Glomerular visceral epithelial cell (primary cell): Measurements from ENCODE around the gene FNBP1.
"Not testable (repeated sequence)": the region's sequence is repeated elsewhere in the genome, so short reads cannot be mapped to it uniquely, and the experiment has no call there.

Experiments used
- DNase-seq: peaks from one replicate; pipeline ENCODE4 v3.0.0-alpha.2; 2016; ENCODE audit errors: extremely low spot score

The FNBP1 gene

GRCh38 chr9:129994882-129995281, 48.1 kb downstream of the FNBP1 start:
- DNase-seq: no peak

- DNase-seq: not testable (repeated sequence)
These were observed 51.9 kb downstream of the FNBP1 start for GRCh38 chr9:129991139-129991538.

DNA sequence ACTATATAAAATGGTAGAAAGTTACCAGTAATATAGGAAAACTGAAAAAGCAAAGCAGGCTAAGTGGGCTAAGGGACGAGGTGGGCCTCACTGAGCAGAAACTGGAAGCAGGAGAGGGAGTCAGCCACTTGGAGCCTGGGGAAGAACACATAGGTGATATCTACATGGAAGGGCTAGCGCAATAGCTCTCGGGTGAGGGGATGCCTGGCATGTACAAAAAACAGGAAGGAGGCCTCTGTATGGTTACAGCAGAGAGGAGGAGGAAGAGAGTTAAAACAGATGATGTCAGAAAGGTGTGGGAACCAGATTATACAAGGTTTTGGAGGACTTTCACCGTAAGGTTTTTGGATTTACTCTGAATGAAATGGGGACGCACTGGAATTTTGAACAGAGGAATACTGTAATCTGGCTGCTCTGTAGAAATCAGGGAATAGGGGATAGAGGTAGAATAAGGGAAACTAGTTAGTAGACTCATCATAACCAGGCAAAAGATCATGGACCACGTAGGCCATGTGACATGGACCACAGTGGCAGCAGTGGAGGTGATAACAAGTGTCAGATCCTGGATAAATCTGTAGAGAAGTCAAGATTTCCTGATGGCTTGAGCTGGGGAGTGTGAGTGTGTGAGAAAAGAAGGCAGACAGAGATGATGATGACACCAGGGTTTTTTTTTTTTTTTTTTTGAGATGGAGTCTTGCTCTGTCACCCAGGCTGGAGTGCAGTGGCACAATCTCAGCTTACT, 52.5 kb downstream of the FNBP1 start:
- DNase-seq: no peak

DNA sequence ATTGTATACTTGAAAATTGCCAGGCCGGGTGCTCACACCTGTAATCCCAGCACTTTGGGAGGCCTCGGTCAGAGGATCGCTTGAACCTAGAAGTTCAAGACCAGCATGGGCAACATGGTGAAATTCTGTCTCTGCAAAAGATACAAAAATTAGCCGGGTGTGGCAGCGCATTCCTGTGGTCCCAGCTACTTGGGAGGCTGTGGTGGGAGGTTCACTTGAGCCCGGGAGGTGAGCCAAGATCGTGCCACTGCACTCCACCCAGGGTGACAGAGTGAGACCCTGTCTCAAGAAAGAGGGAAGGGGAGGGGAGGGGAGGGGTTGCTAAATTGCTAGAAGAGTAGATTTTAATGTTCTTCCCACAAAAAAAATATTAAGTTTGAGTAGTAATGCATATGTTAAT, 53.2 kb downstream of the FNBP1 start:
- DNase-seq: peak; percentile 71

- no peak for DNase-seq
These were observed 53.7 kb downstream of the FNBP1 start for GRCh38 chr9:129989362-129989708.

GRCh38 chr9:129988607-129989361, 54.2 kb downstream of the FNBP1 start:
- no peak for DNase-seq

DNA sequence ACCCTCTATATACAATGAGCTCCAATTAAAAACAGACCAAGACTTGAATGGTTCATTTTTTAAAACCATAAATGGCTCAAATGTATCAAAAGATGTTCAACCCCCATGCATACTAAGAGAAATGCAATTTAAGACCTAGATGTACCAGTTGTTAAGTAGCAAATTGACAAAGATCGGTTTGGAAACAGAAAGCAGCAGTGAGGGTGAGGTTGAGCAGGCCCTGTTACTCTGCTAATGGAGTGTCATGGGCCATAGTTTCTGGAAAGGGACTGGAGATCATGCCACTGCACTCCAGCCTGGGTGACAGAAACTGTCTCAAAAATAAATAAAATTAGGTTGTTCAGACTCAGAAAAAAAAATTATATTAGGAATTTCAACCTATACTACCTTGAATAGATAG, 55.0 kb downstream of the FNBP1 start:
- DNase-seq: no peak

DNA sequence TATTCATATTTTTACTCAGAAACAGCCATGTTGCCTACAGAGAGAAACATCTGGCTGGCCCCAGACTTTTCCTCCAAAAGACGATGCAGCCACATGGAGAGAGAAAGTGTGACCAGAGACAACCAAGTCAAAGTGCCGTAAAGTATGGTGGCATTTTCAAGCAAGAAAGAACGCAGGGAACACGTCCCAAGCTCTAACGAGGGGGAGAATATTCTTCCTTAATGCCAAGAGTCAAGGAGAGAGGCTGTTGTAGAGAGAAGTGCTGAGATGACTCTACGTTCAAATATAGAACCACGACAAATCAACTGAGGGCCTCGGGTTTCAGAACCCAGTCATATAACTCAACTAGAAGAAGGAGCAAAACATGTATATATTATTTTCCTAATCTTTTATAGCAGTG, 55.9 kb downstream of the FNBP1 start:
- no peak for DNase-seq

- DNase-seq: not testable (repeated sequence)
These were observed 58.4 kb downstream of the FNBP1 start for GRCh38 chr9:129984589-129984988.

DNA sequence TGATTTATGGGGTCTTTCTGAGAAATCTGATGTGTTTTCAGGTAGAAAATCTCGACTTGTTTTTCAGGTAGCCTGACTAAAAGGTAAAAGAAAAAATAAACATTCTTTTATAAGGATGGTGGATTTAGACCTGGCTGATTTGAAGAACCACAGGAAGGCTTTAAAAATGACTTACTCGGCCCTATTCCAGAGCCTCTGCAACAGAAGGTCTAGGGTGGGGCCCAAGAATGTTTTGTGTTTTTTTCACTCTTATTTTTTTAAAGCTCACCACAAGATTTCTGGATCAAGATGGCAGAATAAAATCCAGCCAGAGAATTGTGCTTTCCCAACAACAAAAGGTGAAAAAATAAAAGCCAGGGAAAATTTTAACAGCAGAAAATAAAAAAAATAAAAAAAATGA, 59.1 kb downstream of the FNBP1 start:
- no peak for DNase-seq

DNA sequence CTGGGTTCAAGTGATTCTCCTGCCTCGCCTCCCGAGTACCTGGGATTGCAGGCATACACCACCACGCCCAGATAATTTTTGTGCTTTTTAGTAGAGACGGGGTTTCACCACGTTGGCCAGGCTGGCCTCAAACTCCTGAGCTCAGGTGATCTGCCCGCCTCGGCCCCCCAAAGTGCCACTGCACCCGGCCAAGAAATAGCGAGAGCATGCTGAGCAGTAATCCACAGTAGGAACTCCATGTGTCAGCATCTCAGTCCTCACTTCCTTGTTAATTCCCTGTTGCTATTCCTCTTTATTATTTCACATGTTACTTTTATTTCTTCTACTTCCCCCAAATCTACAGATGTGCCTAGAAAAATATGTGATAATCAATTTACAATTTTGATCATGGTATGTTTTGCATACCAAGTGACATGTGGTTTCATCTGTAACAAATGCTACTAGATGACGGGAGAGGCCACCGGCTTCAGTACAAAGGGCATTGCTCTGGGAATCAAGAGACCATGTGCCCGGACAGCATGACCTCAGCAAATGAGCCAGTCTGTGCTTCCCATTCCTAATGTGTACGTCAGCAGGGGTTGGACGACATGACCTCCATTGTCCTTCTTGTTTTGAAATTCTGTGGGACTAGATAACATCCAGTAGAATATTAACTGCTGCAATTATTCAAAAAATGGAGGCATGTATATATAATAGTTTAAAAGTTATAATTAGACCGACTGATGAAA, 61.6 kb downstream of the FNBP1 start:
- DNase-seq: no peak

- DNase-seq: not testable (repeated sequence)
These were observed 62.8 kb downstream of the FNBP1 start for GRCh38 chr9:129980224-129980623.

DNA sequence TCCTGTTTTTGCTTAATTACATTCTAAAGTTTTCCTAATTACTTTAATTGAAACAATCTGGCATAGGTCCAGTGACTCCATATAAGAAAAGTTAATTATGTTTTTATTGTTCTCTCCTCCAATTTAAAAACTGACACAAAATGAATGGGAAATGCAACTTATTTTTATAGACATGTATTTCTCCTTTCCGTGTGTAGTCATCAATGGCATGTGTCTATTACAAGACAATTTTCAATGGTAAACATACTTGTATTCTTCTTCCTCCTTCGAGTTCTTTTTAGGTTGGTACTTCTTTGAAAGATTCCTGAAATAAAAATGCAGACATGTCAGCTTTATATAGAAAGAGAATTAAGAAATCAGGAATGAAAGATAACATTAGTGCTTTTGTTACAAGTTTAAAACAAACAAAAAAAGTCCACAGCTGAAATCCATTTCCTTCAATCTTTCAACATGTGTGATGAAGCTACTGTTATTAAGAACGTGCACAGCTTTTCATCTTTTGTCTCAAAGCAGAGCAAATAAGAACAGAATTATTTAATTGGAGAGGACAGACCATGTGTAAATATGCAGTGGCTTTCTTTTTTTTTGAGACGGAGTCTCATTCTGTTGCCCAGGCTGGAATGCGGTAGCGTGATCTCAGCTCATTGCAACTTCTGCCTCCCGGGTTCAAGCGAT, 63.8 kb downstream of the FNBP1 start:
- DNase-seq: no peak

DNA sequence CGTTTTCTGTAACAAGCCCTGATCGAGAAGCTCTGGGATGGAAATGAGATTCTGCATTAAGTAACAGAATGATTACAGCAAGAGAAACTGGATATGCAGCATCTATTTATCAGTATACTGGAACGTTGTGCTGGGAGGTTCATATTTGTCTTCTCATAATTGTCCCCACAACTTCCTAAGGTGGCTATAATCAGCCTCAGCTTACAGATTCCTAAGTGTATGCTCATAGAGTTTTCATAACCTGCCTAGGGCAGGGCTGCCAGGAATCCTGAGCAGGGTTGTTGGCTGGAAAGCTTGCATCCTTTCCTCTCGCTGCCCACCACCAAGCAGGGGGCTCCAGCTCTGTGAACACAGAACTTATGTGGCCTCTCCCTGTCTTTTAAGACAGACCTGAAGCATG, 70.2 kb downstream of the FNBP1 start:
- DNase-seq: no peak

- peak; percentile 36 for DNase-seq
These were observed 74.1 kb downstream of the FNBP1 start for GRCh38 chr9:129968690-129969485.

GRCh38 chr9:129964901-129965734, 77.9 kb downstream of the FNBP1 start:
- no peak for DNase-seq

DNA sequence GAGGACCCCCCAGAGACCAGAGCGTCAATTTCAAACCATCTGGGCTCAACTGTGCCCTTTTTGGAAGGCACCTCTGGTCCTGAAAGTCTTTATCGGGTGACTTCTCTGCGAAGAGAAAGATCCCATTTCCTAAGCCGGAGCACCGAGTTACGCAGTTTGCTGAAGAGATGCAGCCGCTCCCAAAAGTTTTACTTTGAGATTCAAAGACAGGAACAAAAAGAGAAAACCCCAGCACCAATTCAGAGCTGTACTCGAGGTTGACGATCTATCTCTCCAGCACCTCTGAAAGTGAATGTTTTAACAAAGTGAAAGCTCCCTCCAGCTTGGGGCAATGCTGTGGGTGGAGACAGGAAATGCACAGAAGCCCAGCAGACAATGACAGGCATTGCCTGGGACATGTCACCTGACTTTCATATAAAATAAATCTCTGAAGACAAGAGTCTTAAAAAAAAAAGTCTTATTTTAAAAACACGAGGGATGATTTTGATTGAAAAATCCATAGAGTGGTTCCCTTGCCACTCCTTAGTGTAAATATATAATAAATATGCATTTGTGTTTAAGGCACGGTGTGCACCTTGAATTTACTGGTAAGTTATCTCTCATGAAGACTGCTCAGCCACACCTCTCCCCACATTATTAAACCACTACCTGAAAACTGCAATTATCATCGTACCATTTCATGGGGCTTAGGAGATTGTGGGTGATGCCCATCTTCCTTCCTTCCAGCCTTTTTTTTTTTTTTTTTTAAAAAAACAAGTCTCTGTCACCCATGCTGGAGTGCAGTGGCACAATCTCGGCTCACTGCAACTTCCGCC, 79.9 kb downstream of the FNBP1 start:
- DNase-seq: peak; percentile 55

- DNase-seq: peak; percentile 9
These were observed 80.5 kb downstream of the FNBP1 start for GRCh38 chr9:129962451-129962864.

DNA sequence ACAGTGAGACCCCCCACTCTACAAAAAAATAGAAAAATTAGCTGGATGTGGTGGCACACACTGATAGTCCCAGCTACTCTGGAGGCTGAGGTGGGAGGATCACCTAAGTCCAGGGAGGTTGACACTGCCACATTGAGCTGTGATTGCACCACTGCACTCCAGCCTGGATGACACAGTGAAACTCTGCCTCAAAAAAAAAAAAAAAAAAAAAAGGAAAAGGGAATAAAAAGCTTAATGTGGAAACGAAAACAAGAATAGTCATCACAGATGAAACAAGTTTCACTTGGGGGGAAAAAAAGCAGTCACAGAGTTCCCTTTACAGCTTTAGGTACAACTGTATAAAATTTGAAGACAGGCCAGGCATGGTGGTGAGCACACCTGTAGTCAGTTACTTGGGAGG, 84.2 kb downstream of the FNBP1 start:
- DNase-seq: no peak
